Rectal smooth muscle tissue (tissue), 1 donor: Measurements from ENCODE around the gene SELPLG.
"Not testable (repeated sequence)": the region's sequence is repeated elsewhere in the genome, so short reads cannot be mapped to it uniquely, and the experiment has no call there.

Source experiments
- H3K27ac ChIP-seq: one replicate; pipeline ENCODE4 v1.7.0; 2013; ENCODE audit warnings: low read depth, low read length, inconsistent platforms
- H3K27me3 ChIP-seq: one replicate; pipeline ENCODE4 v1.7.0; 2013; ENCODE audit warnings: low read length; ENCODE audit not compliant: control insufficient read depth, insufficient read depth
- H3K36me3 ChIP-seq: one replicate; pipeline ENCODE4 v1.7.0; 2013; ENCODE audit warnings: low read length; ENCODE audit not compliant: control insufficient read depth, insufficient read depth
- H3K4me1 ChIP-seq: one replicate; pipeline ENCODE4 v1.7.0; 2013; ENCODE audit warnings: low read length; ENCODE audit not compliant: control insufficient read depth, insufficient read depth
- H3K4me3 ChIP-seq: one replicate; pipeline ENCODE4 v1.7.0; 2013; ENCODE audit warnings: low read length
- H3K9ac ChIP-seq: one replicate; pipeline ENCODE4 v1.7.0; 2013; ENCODE audit warnings: low read length

Gene SELPLG

GRCh38 chr12:108581311-108582227 lies 52.1 kb downstream of the SELPLG start:
- Histone ChIP-seq H3K36me3 (no peaks in the 10 kb centered on the region), H3K27ac (no peak overlapping the region), H3K9ac (no peak overlapping the region), H3K27me3 (no peaks in the 10 kb centered on the region), H3K4me3 (no peak overlapping the region), H3K4me1 (no peaks in the 10 kb centered on the region)

- no peaks in the 10 kb centered on the region for H3K27me3 ChIP-seq
- H3K4me3 ChIP-seq: no peak overlapping the region
- no peaks in the 10 kb centered on the region for H3K4me1 ChIP-seq
- no peak overlapping the region for H3K27ac ChIP-seq
- no peaks in the 10 kb centered on the region for H3K36me3 ChIP-seq
- H3K9ac ChIP-seq: no peak overlapping the region
Measured at GRCh38 chr12:108580531-108580930, 53.2 kb downstream of the SELPLG start.

- H3K27ac ChIP-seq: no peak overlapping the region
- no peaks in the 10 kb centered on the region for H3K36me3 ChIP-seq
- no peaks in the 10 kb centered on the region for H3K4me1 ChIP-seq
- H3K4me3 ChIP-seq: no peak overlapping the region
- no peaks in the 10 kb centered on the region for H3K27me3 ChIP-seq
- H3K9ac ChIP-seq: no peak overlapping the region
Measured at GRCh38 chr12:108578813-108579212, 54.9 kb downstream of the SELPLG start.

- H3K27me3 ChIP-seq: no peaks in the 10 kb centered on the region
- no peak overlapping the region for H3K9ac ChIP-seq
- no peaks in the 10 kb centered on the region for H3K4me1 ChIP-seq
- H3K36me3 ChIP-seq: no peaks in the 10 kb centered on the region
- no peak overlapping the region for H3K4me3 ChIP-seq
- H3K27ac ChIP-seq: no peak overlapping the region
Measured at GRCh38 chr12:108578264-108578663, 55.4 kb downstream of the SELPLG start.

- H3K27me3 ChIP-seq: no peaks in the 10 kb centered on the region
- no peak overlapping the region for H3K9ac ChIP-seq
- no peaks in the 10 kb centered on the region for H3K36me3 ChIP-seq
- no peaks in the 10 kb centered on the region for H3K4me1 ChIP-seq
- H3K27ac ChIP-seq: no peak overlapping the region
- H3K4me3 ChIP-seq: no peak overlapping the region
Measured at GRCh38 chr12:108577458-108577857, 56.2 kb downstream of the SELPLG start.

- no peaks in the 10 kb centered on the region for H3K4me1 ChIP-seq
- H3K36me3 ChIP-seq: no peaks in the 10 kb centered on the region
- no peak overlapping the region for H3K9ac ChIP-seq
- H3K27me3 ChIP-seq: no peaks in the 10 kb centered on the region
- H3K27ac ChIP-seq: no peak overlapping the region
- H3K4me3 ChIP-seq: no peak overlapping the region
Measured at GRCh38 chr12:108576660-108577234, 56.9 kb downstream of the SELPLG start.

GRCh38 chr12:108575199-108575912 lies 58.3 kb downstream of the SELPLG start:
- H3K4me1 ChIP-seq: no peaks in the 10 kb centered on the region
- H3K27me3 ChIP-seq: no peaks in the 10 kb centered on the region
- no peak overlapping the region for H3K4me3 ChIP-seq
- no peak overlapping the region for H3K9ac ChIP-seq
- no peak overlapping the region for H3K27ac ChIP-seq
- H3K36me3 ChIP-seq: no peaks in the 10 kb centered on the region

GRCh38 chr12:108574276-108574675 lies 59.4 kb downstream of the SELPLG start:
- not testable (repeated sequence) for H3K27ac ChIP-seq, H3K9ac ChIP-seq, H3K4me3 ChIP-seq, H3K27me3 ChIP-seq, H3K36me3 ChIP-seq, H3K4me1 ChIP-seq

GRCh38 chr12:108573317-108573716 lies 60.4 kb downstream of the SELPLG start:
- Histone ChIP-seq H3K4me3 (no peak overlapping the region), H3K27me3 (no peaks in the 10 kb centered on the region), H3K4me1 (peaks cover 3% of the 10 kb centered on the region), H3K9ac (no peak overlapping the region), H3K36me3 (peaks cover 6% of the 10 kb centered on the region), H3K27ac (no peak overlapping the region)

- Histone ChIP-seq H3K27me3 (no peaks in the 10 kb centered on the region), H3K27ac (no peak overlapping the region), H3K4me3 (no peak overlapping the region), H3K36me3 (peaks cover 11% of the 10 kb centered on the region), H3K9ac (no peak overlapping the region), H3K4me1 (peaks cover 3% of the 10 kb centered on the region)
Measured at GRCh38 chr12:108572166-108572790, 61.4 kb downstream of the SELPLG start.
